GM12878 (cell line): ENCODE measurements around the gene LSM7. TPM values are rescaled to one million over a fixed set of nuclear protein-coding genes. Genes with fewer than 3 reads are reported as not detected.

ENCODE experiments used
- ASH2L ChIP-seq: fragments of 300-600, 200-600 bp; sonication (generic); IDR thresholded peaks from 2 replicates; pipeline ENCODE4 v1.6.1; 2017; ENCODE audit warnings: low read depth, mild to moderate bottlenecking, borderline replicate concordance
- BCL11A ChIP-seq: IDR thresholded peaks from 2 replicates; pipeline ENCODE4 v1.6.1; 2011; ENCODE audit warnings: low read depth, low read length
- CBX3 ChIP-seq: fragments of 200-600 bp; sonication (generic); IDR thresholded peaks from 2 replicates; pipeline ENCODE4 v1.6.1; 2016; ENCODE audit warnings: low read depth, borderline replicate concordance
- CREB1 ChIP-seq: IDR thresholded peaks from 2 replicates; pipeline ENCODE4 v1.6.1; 2012; ENCODE audit warnings: low read depth, mild to moderate bottlenecking, inconsistent platforms
- FOS ChIP-seq: IDR thresholded peaks from 3 replicates; pipeline ENCODE4 v1.6.1; 2011; ENCODE audit warnings: borderline replicate concordance; ENCODE audit not compliant: insufficient read length; ENCODE audit errors: extremely low read depth
- FOXM1 ChIP-seq: IDR thresholded peaks from 2 replicates; pipeline ENCODE4 v1.6.1; 2012; ENCODE audit warnings: low read depth, mild to moderate bottlenecking, inconsistent platforms, low read length, moderate library complexity
- KLF5 ChIP-seq: fragments of 450-650 bp; IDR thresholded peaks from 2 replicates; pipeline ENCODE4 v1.6.1; 2014; ENCODE audit warnings: mild to moderate bottlenecking; ENCODE audit not compliant: partially characterized antibody
- MXI1 ChIP-seq: fragments of 150-350 bp; IDR thresholded peaks from 2 replicates; pipeline ENCODE4 v1.6.1; 2011; ENCODE audit warnings: low read depth, mild to moderate bottlenecking, inconsistent platforms, low read length, improper control_type of control experiment
- NFYA ChIP-seq: IDR thresholded peaks from 2 replicates; pipeline ENCODE4 v1.6.1; 2011; ENCODE audit warnings: low read depth, mild to moderate bottlenecking, low read length, improper control_type of control experiment, borderline replicate concordance
- POU2F2 ChIP-seq: IDR thresholded peaks from 3 replicates; pipeline ENCODE4 v1.6.1; 2011; ENCODE audit warnings: low read depth, mild to moderate bottlenecking, low read length, borderline replicate concordance
- RFX5 ChIP-seq: IDR thresholded peaks from 2 replicates; pipeline ENCODE4 v1.6.1; 2011; ENCODE audit warnings: low read depth, low read length, improper control_type of control experiment
- RUNX3 ChIP-seq: IDR thresholded peaks from 2 replicates; pipeline ENCODE4 v1.6.1; 2012; ENCODE audit warnings: low read length, inconsistent platforms
- SREBF1 ChIP-seq: IDR thresholded peaks from 2 replicates; pipeline ENCODE4 v1.6.1; 2012; ENCODE audit warnings: mild to moderate bottlenecking, low read length
- SRF ChIP-seq, 2 experiments: IDR thresholded peaks; 2 replicates each; pipeline ENCODE4 v1.6.1; 2011; ENCODE audit warnings: low read depth in 2 of 2, low read length in 2 of 2, mild to moderate bottlenecking in 1 of 2, moderate library complexity in 1 of 2
- TCF7 ChIP-seq: IDR thresholded peaks from 2 replicates; pipeline ENCODE4 v1.6.1; 2014; ENCODE audit warnings: antibody characterized with exemption, borderline replicate concordance
- ZNF274 ChIP-seq: IDR thresholded peaks from one replicate; pipeline ENCODE4 v1.8.0; 2011; ENCODE audit not compliant: insufficient read length, insufficient read depth
- ZNF384 ChIP-seq: IDR thresholded peaks from 2 replicates; pipeline ENCODE4 v1.6.1; 2012; ENCODE audit warnings: low read depth, mild to moderate bottlenecking, low read length, improper control_type of control experiment, borderline replicate concordance
- polyA plus RNA-seq, 11 experiments: library from polyadenylated mRNA; depleted of rRNA in 4 of 11; unstranded in 6 of 11; stranded (reverse) in 5 of 11; fragments of >200 nt; fragmentation: Nextera tagmentation in 4 of 11; fragmentation: Illumina TruSeq in 1 of 11; extraction: Ambion mirVana in 4 of 11; extraction: Trizol in 1 of 11; gene quantifications; 1 replicate in 1 of 11; 2 replicates in 10 of 11; pipeline versions ENCODE4 v1.2.1 to v1.2.3, GENCODE V29; 2011 to 2016; ENCODE audit warnings: inconsistent platforms in 2 of 11, missing spikeins in 2 of 11, low read depth in 1 of 11
- total RNA-seq, 4 experiments: library from RNA; depleted of rRNA in 3 of 4; stranded (reverse); fragments of >200 nt in 3 of 4; fragmentation: Illumina TruSeq in 1 of 4; extraction: Trizol in 1 of 4; gene quantifications; 2 replicates each; pipeline versions ENCODE4 v1.2.1 to v1.2.3, GENCODE V29; 2013 to 2021
- TF ChIP-seq, protein P1 (sequence below): fragments of 450-650 bp; IDR thresholded peaks from 2 replicates; pipeline ENCODE4 v1.6.1; 2017; ENCODE audit warnings: low read depth, mild to moderate bottlenecking, moderate library complexity
- TF ChIP-seq, protein P2 (sequence below): IDR thresholded peaks from 2 replicates; pipeline ENCODE4 v1.6.1; 2012; ENCODE audit warnings: low read depth, low read length, improper control_type of control experiment
- TF ChIP-seq, protein P3 (sequence below): fragments of 450-650 bp; formaldehyde crosslinking; IDR thresholded peaks from 2 replicates; pipeline ENCODE4 v1.4.0; 2020; ENCODE audit warnings: mild to moderate bottlenecking, moderate library complexity
- TF ChIP-seq, protein P4 (sequence below): fragments of 150-350 bp; IDR thresholded peaks from 2 replicates; pipeline ENCODE4 v1.6.1; 2014; ENCODE audit warnings: mild to moderate bottlenecking, low read depth, low read length
- TF ChIP-seq, protein P5 (sequence below): IDR thresholded peaks from 2 replicates; pipeline ENCODE4 v1.6.1; 2011; ENCODE audit warnings: low read depth, low read length, improper control_type of control experiment, borderline replicate concordance

LSM7 gene
- total and polyA plus RNA-seq, 10 of the 15 experiments (the other 5 are each of a cell fraction or from before 2014, with no cell fraction given) = 24.4 to 424 (median 217) TPM

DNA sequence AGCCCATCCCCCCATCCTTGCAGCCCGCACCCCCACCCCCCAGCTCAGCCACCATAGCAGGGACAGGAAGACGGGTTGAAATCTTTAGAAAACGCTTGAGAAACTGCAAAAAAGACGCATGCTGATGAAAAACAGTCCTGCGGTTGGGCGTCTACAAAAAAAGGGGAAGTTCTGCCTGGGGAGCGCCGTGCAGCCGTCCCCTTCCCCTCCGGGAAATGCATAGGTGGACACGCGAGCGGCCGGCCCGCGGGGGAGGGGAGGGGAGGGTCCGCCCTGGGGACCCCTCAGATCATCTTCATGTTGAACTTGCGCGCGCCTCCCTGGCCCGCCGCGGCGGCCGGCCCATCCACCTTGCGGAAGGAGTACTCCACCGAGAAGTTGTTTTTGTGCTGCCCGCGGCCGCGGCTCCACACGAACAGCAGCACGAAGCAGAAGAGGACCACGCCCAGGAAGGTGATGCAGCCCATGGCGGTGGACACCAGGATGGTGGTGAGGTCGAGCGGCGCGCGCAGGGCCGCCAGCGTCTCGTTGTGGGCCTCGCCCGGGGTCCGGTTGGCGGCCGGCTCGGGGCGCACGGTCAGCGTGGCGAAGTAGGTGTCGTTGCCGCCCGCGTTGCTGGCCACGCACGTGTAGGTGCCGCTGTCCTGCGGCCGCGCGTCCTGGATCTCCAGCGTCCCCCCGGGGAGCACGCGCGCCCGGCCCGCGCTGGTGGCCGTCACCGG lies 38.5 kb downstream of the LSM7 start (continued):
- TF ChIP-seq, protein P1, sequence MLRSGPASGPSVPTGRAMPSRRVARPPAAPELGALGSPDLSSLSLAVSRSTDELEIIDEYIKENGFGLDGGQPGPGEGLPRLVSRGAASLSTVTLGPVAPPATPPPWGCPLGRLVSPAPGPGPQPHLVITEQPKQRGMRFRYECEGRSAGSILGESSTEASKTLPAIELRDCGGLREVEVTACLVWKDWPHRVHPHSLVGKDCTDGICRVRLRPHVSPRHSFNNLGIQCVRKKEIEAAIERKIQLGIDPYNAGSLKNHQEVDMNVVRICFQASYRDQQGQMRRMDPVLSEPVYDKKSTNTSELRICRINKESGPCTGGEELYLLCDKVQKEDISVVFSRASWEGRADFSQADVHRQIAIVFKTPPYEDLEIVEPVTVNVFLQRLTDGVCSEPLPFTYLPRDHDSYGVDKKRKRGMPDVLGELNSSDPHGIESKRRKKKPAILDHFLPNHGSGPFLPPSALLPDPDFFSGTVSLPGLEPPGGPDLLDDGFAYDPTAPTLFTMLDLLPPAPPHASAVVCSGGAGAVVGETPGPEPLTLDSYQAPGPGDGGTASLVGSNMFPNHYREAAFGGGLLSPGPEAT = 0 out of 2 replicates have a peak, but pooled peaks have one; percentile 9
- TF ChIP-seq, protein P2, sequence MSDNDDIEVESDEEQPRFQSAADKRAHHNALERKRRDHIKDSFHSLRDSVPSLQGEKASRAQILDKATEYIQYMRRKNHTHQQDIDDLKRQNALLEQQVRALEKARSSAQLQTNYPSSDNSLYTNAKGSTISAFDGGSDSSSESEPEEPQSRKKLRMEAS = peak; percentile 11
- TF ChIP-seq ZNF274 (no peak), NFYA (no peak), BCL11A (no peak; the same call in 1 of the 2 replicates), SREBF1 (no peak), MXI1 (peak; percentile 18; the same call in 1 of the 2 replicates), ZNF384 (peak; percentile 11; the same call in 1 of the 2 replicates), RUNX3 (peak; percentile 92), SRF (IDR thresholded peaks at IDR 0.05; ENCODE audit: low read depth in 2 of 2, low read length in 2 of 2) (0 out of 4 replicates have a peak, but pooled peaks of 1 of the 2 experiments have one; percentile 15), CBX3 (no peak), POU2F2 (peak; percentile 45; the same call in 1 of the 3 replicates), TCF7 (no peak), RFX5 (no peak), KLF5 (no peak), CREB1 (peak; percentile 55; the same call in 1 of the 2 replicates), FOS (no peak), FOXM1 (peak; percentile 51; the same call in 1 of the 2 replicates), ASH2L (no peak)
- TF ChIP-seq, protein P3, sequence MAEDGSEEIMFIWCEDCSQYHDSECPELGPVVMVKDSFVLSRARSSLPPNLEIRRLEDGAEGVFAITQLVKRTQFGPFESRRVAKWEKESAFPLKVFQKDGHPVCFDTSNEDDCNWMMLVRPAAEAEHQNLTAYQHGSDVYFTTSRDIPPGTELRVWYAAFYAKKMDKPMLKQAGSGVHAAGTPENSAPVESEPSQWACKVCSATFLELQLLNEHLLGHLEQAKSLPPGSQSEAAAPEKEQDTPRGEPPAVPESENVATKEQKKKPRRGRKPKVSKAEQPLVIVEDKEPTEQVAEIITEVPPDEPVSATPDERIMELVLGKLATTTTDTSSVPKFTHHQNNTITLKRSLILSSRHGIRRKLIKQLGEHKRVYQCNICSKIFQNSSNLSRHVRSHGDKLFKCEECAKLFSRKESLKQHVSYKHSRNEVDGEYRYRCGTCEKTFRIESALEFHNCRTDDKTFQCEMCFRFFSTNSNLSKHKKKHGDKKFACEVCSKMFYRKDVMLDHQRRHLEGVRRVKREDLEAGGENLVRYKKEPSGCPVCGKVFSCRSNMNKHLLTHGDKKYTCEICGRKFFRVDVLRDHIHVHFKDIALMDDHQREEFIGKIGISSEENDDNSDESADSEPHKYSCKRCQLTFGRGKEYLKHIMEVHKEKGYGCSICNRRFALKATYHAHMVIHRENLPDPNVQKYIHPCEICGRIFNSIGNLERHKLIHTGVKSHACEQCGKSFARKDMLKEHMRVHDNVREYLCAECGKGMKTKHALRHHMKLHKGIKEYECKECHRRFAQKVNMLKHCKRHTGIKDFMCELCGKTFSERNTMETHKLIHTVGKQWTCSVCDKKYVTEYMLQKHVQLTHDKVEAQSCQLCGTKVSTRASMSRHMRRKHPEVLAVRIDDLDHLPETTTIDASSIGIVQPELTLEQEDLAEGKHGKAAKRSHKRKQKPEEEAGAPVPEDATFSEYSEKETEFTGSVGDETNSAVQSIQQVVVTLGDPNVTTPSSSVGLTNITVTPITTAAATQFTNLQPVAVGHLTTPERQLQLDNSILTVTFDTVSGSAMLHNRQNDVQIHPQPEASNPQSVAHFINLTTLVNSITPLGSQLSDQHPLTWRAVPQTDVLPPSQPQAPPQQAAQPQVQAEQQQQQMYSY (CRISPR knock-in tag) = no peak
- TF ChIP-seq, protein P4, sequence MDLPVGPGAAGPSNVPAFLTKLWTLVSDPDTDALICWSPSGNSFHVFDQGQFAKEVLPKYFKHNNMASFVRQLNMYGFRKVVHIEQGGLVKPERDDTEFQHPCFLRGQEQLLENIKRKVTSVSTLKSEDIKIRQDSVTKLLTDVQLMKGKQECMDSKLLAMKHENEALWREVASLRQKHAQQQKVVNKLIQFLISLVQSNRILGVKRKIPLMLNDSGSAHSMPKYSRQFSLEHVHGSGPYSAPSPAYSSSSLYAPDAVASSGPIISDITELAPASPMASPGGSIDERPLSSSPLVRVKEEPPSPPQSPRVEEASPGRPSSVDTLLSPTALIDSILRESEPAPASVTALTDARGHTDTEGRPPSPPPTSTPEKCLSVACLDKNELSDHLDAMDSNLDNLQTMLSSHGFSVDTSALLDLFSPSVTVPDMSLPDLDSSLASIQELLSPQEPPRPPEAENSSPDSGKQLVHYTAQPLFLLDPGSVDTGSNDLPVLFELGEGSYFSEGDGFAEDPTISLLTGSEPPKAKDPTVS = no peak
- TF ChIP-seq, protein P5, sequence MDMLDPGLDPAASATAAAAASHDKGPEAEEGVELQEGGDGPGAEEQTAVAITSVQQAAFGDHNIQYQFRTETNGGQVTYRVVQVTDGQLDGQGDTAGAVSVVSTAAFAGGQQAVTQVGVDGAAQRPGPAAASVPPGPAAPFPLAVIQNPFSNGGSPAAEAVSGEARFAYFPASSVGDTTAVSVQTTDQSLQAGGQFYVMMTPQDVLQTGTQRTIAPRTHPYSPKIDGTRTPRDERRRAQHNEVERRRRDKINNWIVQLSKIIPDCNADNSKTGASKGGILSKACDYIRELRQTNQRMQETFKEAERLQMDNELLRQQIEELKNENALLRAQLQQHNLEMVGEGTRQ = no peak
